Activated T-cell treated with anti-CD3 and anti-CD28 coated beads, Interleukin-2, amount 50 U/mL, for 72 hours (primary cell): Measurements from ENCODE around the gene DNAJC5. TPM values are rescaled to one million over a fixed set of nuclear protein-coding genes. Genes with fewer than 3 reads are reported as not detected.

Experiments used
- ATAC-seq, 2 donors: fragments of 150-1000 bp; cut with Tn5 transposase; replicated peaks in 1 of 2; 2 replicates each; pipeline ENCODE4 v1.10.0; 2021; ENCODE audit warnings: moderate library complexity in 2 of 2, mild to moderate bottlenecking in 1 of 2
- DNase-seq, 2 donors: peaks; one replicate each; pipeline ENCODE4 v3.0.0; 2021 to 2022; ENCODE audit warnings: mixed read lengths in 1 of 2
- H3K27ac Mint-ChIP-seq: one replicate; pipeline ENCODE4 v1.8.0; 2022; ENCODE audit warnings: mild to moderate bottlenecking, moderate library complexity, mixed read lengths
- H3K27me3 Mint-ChIP-seq: one replicate; pipeline ENCODE4 v1.8.0; 2022; ENCODE audit warnings: low read depth, mixed read lengths
- H3K36me3 Mint-ChIP-seq, 2 donors: one replicate each; pipeline ENCODE4 v1.8.0; 2022; ENCODE audit warnings: mixed read lengths in 2 of 2, mild to moderate bottlenecking in 1 of 2; ENCODE audit not compliant: insufficient read depth in 2 of 2
- H3K4me1 Mint-ChIP-seq: one replicate; pipeline ENCODE4 v1.8.0; 2022; ENCODE audit warnings: low read depth, mixed read lengths
- H3K4me3 Mint-ChIP-seq, 2 donors: one replicate each; pipeline ENCODE4 v1.8.0; 2022; ENCODE audit warnings: mild to moderate bottlenecking in 2 of 2, mixed read lengths in 2 of 2, moderate library complexity in 2 of 2
- H3K9me3 Mint-ChIP-seq, 2 donors: one replicate each; pipeline ENCODE4 v1.8.0; 2022; ENCODE audit warnings: mixed read lengths in 2 of 2
- total RNA-seq, 2 donors: library from RNA; stranded (reverse); gene quantifications; one replicate each; pipeline ENCODE4 v1.2.3, GENCODE V29; 2022

DNAJC5 gene
- total RNA-seq, 2 donors from 2014 or later = 37.6 to 40.5 TPM

DNA sequence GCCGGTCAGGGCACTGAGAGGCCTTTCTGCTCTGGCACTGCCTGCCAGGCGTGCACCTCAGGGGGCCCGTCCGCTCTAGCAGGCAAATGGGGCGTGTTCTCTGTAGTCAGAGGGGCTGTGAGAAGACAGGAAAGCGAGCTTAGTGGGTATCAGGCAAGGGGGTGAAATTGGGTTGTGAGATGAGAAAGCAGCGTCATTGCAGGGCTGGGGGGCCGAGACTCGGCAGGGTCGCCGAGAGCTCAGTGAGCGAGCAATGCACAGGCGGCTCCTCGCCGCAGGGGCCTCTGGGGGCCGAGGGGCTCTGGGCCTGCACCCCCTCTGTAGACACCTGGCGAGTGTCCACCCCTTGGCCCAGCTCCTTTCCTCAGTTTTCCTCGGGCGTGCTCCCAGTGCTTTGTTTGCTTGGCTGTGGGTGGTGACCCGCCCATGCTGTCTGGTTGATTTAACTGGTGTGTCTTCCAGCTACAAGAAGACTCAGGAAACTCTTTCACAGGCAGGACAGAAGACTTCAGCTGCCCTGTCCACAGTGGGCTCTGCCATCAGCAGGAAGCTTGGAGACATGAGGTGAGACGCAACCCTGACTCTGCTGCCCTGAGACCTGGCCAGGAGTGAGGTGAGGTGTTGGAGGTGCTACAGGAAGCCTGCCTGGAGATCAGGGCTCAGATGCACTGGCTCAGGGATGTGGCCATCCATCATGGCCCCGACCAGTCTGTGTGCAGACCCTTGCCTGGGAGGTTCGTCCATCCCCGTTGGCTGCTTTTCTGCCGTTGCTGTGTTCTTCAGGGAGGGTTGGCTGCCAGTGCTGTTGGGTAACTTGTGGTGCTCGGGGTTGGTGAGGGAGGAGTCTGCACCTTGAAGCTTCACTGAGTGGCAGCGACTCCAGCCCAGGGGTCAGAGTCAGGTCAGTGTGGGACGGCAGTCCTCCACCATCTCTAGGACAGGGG lies 12.4 kb upstream of the DNAJC5 start:
- H3K4me3 Mint-ChIP-seq = no peak overlapping the region
- H3K27me3 Mint-ChIP-seq = no peaks in the 10 kb centered on the region
- ATAC-seq (no peak), DNase-seq (no peak)
- H3K9me3 Mint-ChIP-seq = no peaks in the 10 kb centered on the region
- peaks cover 14% of the 10 kb centered on the region for H3K4me1 Mint-ChIP-seq
- no peak overlapping the region for H3K27ac Mint-ChIP-seq
- peaks cover 5 to 14% of the 10 kb centered on the region in 2 donors for H3K36me3 Mint-ChIP-seq

- ATAC-seq = no peak
- no peak overlapping the region for H3K27ac Mint-ChIP-seq
- peaks cover 14% of the 10 kb centered on the region for H3K4me1 Mint-ChIP-seq
- no peak overlapping the region for H3K4me3 Mint-ChIP-seq
- no peaks in the 10 kb centered on the region for H3K9me3 Mint-ChIP-seq
- no peak for DNase-seq
- H3K36me3 Mint-ChIP-seq = peaks cover 2 to 14% of the 10 kb centered on the region in 2 donors
- H3K27me3 Mint-ChIP-seq = no peaks in the 10 kb centered on the region
Measured at GRCh38 chr20:63883201-63883593, 11.7 kb upstream of the DNAJC5 start.

GRCh38 chr20:63884506-63885263 lies 10.2 kb upstream of the DNAJC5 start:
- Mint-ChIP-seq H3K36me3 (peaks cover 2 to 14% of the 10 kb centered on the region in 2 donors), H3K27me3 (no peaks in the 10 kb centered on the region), H3K4me1 (peaks cover 14% of the 10 kb centered on the region), H3K4me3 (no peak overlapping the region), H3K27ac (no peak overlapping the region), H3K9me3 (no peaks in the 10 kb centered on the region)
- peak in 1 of 2 donors; percentile 39 for DNase-seq
- ATAC-seq = peak; percentile 62 to 74

DNA sequence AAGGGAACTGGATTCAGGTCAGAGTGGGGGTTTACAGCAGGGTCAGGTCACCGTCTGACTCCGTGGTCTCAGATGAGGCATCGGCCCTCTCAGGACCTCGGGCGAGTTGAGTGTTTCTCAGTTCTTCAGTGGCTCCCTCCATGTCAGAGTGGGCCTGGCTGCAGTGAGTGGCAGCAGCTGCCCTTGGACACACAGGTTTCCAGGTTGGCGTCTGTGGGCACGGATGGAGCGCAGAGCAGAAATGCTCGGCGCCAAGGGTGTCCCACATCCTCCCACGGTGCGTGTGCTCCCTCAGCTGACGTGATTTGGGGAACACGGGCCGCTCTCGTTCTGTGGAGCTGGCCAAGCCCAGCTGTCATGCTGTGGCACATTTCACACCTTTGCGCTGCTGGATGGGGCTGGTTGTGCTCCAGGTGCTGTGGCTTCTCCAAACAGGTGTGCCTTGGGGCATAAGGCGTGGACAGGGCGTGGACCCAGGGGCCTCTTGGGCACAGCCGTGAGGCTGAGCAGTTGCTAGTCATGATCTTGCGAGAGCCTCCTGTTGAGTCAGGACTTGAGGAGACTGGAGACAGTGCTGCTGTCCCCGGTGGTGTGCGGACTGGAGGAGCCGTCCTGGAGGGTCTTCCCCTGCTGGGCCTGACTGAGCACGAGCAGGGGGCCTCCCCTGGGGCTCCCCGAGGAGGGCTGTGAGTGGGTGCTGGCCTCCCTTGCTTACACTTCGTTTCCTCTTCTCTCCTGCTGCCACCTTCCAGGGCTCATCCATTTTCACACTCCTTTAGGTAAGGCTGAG lies 9.5 kb upstream of the DNAJC5 start:
- ATAC-seq (peak; percentile 25 to 56), DNase-seq (no peak)
- Mint-ChIP-seq H3K27me3 (no peaks in the 10 kb centered on the region), H3K4me1 (peaks cover 14% of the 10 kb centered on the region), H3K4me3 (no peak overlapping the region), H3K9me3 (no peaks in the 10 kb centered on the region), H3K36me3 (peaks cover 2 to 15% of the 10 kb centered on the region in 2 donors), H3K27ac (no peak overlapping the region)

GRCh38 chr20:63886054-63886419 lies 8.9 kb upstream of the DNAJC5 start:
- no peak for ATAC-seq
- Mint-ChIP-seq H3K27ac (no peak overlapping the region), H3K4me1 (peaks cover 14% of the 10 kb centered on the region), H3K9me3 (no peaks in the 10 kb centered on the region), H3K36me3 (peaks cover 2 to 14% of the 10 kb centered on the region in 2 donors), H3K4me3 (no peak overlapping the region), H3K27me3 (no peaks in the 10 kb centered on the region)
- no peak for DNase-seq

- H3K27ac Mint-ChIP-seq = no peak overlapping the region
- H3K4me1 Mint-ChIP-seq = peaks cover 14% of the 10 kb centered on the region
- DNase-seq = no peak
- H3K9me3 Mint-ChIP-seq = no peaks in the 10 kb centered on the region
- no peak overlapping the region for H3K4me3 Mint-ChIP-seq
- H3K27me3 Mint-ChIP-seq = no peaks in the 10 kb centered on the region
- H3K36me3 Mint-ChIP-seq = peaks cover 2 to 13% of the 10 kb centered on the region in 2 donors
- ATAC-seq = no peak
Measured at GRCh38 chr20:63886921-63887320, 8.0 kb upstream of the DNAJC5 start.

DNA sequence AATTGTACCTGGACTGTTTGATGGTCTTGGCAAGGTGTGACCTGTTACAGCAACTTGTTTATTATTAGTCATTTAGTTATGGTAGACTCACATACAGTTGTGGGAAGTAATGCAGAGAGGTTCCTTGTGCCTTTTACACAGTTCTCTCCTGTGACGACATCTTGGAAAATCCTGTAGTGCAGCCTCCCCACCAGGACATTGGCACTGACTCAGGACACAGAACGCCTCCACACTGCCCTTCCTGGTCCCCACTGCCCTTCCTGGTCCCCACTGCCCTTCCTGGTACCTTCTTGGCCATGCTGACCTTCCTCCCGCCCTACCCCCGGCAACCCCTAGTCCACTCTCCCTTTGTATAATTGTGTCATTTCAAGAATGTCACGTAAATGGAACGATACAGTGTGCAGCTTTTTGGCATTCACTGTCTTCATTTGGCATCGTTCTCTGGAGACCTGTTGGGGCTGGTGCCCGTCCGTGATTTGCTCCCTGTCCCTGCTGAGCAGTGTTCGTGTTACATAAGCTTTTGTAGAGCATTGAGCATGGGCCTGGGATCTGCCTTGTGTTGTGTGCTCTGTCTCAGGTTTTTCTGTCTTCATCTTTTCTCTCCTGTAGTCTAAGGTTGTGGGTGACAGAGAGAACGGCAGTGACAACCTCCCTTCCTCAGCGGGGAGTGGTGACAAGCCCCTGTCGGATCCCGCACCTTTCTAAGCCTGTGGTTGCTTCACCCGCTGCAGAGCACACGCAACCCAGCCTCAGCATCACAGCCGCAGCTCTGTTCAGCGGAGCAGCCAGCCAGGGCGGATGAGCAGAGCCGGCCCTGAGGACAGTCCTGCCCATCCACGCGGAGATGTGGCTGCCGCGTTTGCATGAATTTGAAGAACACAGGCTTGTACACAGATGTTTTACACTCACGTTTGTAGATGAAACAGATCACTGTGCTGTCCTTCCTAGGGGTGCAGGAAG lies 5.4 kb upstream of the DNAJC5 start:
- no peak overlapping the region for H3K4me3 Mint-ChIP-seq
- H3K27ac Mint-ChIP-seq = no peak overlapping the region

GRCh38 chr20:63890201-63890576 lies 4.7 kb upstream of the DNAJC5 start:
- H3K27ac Mint-ChIP-seq = no peak overlapping the region
- H3K9me3 Mint-ChIP-seq = no peaks in the 10 kb centered on the region
- no peaks in the 10 kb centered on the region for H3K27me3 Mint-ChIP-seq
- DNase-seq = no peak
- H3K36me3 Mint-ChIP-seq = peaks cover 0 to 6% of the 10 kb centered on the region in 2 donors
- H3K4me1 Mint-ChIP-seq = peaks cover 14% of the 10 kb centered on the region
- no peak for ATAC-seq
- no peak overlapping the region for H3K4me3 Mint-ChIP-seq

More for the DNA sequence above, 5.4 kb upstream of the DNAJC5 start:
- Mint-ChIP-seq H3K9me3 (no peaks in the 10 kb centered on the region), H3K4me1 (peaks cover 20% of the 10 kb centered on the region), H3K36me3 (peaks cover 0 to 7% of the 10 kb centered on the region in 2 donors), H3K27me3 (no peaks in the 10 kb centered on the region)
- DNase-seq = no peak
- no peak for ATAC-seq

DNA sequence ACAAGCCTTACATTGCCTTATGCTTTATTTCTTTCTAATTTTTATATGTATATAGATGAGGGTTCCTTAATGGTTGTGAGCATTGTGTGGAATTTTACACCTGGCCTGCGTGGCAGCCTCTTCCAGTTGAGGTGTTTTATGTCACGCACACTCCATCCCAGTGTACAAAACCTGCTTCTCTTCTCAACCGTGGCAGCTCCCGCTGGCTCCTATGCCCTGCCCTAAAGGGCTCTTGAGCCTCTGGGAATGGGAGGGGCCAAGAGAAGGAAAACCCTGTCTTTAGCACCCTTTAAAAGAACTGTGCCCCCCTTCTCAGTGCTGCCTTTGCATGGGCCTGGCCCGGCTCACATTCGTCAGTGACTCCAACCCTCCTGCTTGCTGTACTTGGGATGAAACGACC lies 4.3 kb upstream of the DNAJC5 start:
- Mint-ChIP-seq H3K27me3 (no peaks in the 10 kb centered on the region), H3K4me3 (no peak overlapping the region), H3K36me3 (peaks cover 0 to 6% of the 10 kb centered on the region in 2 donors), H3K4me1 (peaks cover 12% of the 10 kb centered on the region), H3K9me3 (no peaks in the 10 kb centered on the region), H3K27ac (no peak overlapping the region)
- ATAC-seq (no peak), DNase-seq (no peak)

- Mint-ChIP-seq H3K27ac (no peak overlapping the region), H3K4me3 (no peak overlapping the region), H3K4me1 (peaks cover 19% of the 10 kb centered on the region), H3K36me3 (peaks cover 0 to 6% of the 10 kb centered on the region in 2 donors), H3K27me3 (no peaks in the 10 kb centered on the region), H3K9me3 (no peaks in the 10 kb centered on the region)
- DNase-seq (no peak), ATAC-seq (no peak)
Measured at GRCh38 chr20:63891061-63892002, 3.6 kb upstream of the DNAJC5 start.

DNA sequence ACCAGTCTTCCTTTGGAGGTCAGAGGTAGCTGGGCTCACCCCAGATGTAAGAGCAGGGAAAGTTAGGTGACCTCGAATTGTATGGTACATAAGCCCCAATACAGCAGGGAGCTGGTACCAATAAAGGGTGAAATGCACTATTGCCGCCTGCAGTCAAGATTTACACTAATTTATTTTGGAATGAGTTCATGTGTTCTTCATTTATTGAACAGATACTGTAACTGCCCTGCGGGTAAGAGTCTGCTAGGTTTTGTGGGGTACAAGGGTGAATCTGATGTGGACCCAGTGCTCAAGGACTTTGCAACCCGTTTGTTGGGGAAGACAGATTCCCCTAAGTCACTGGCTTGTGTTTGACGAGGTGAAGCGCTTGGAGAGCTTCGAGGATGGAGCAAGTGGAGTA lies 2.5 kb upstream of the DNAJC5 start:
- H3K36me3 Mint-ChIP-seq = peaks cover 2 to 3% of the 10 kb centered on the region in 2 donors
- peaks cover 24% of the 10 kb centered on the region for H3K4me1 Mint-ChIP-seq
- ATAC-seq (no peak), DNase-seq (no peak)
- no peaks in the 10 kb centered on the region for H3K27me3 Mint-ChIP-seq
- no peak overlapping the region for H3K4me3 Mint-ChIP-seq
- H3K27ac Mint-ChIP-seq = no peak overlapping the region
- H3K9me3 Mint-ChIP-seq = no peaks in the 10 kb centered on the region
